ENCODE results near the gene NUMA1. TPM values are rescaled to one million over a fixed set of nuclear protein-coding genes. Genes with fewer than 3 reads are reported as not detected.

Gene NUMA1
- total and polyA plus RNA-seq, 2 of the 8 experiments (the other 6 are each of a cell fraction or from before 2014, with no cell fraction given): 101 to 107 TPM

DNA sequence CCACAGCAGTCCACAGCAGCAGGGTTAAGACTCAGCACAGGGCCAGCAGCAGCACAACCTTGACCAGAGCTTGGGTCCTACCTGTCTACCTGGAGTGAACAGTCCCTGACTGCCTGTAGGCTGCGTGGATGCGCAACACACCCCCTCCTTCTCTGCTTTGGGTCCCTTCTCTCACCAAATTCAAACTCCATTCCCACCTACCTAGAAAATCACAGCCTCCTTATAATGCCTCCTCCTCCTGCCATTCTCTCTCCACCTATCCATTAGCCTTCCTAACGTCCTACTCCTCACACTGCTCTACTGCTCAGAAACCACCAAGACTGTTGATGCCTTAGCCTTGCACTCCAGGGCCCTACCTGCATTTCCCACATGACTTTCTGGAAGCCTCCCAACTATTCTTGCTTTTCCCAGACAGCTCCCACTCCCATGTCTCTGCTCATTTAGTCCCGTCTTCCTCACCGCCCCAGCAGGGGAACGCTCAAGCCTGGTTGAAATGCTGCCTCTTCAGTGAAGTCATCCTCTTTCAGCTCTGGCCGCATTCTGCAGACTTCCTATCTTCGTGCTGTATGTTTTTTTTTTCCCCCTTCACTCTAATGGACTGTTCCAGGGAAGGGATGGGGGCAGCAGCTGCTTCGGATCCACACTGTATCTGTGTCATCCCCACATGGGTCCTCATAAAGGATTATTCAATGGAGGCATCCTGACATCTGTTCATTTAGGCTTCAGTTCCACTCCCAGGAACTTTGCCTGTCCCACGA lies 78.3 kb downstream of the NUMA1 start:
- H2BK5ac ChIP-seq (ENCODE audit: low read depth, low read length): no peak overlapping the region
- H3K9ac ChIP-seq (replicated peaks in 1 of 4; ENCODE audit: extremely low read depth in 1 of 4, low read depth in 3 of 4, low read length in 3 of 4): no peak overlapping the region
- H3K27ac ChIP-seq (ENCODE audit: low read depth, low read length): no peak overlapping the region
- H3K23me2 ChIP-seq (ENCODE audit: low read depth, low read length): no peaks in the 10 kb centered on the region
- no peaks in the 10 kb centered on the region for H3K79me2 ChIP-seq (ENCODE audit: control insufficient read depth in 1 of 2, insufficient read depth in 2 of 2, low read length in 2 of 2)
- H2AFZ ChIP-seq (ENCODE audit: low read length): no peak overlapping the region
- no peak overlapping the region for H2BK15ac ChIP-seq (ENCODE audit: low read length)
- no peak for FAIRE-seq
- no peaks in the 10 kb centered on the region for H3K4me1 ChIP-seq (replicated peaks in 1 of 4; ENCODE audit: control insufficient read depth in 3 of 4, insufficient read depth in 4 of 4, low read length in 3 of 4)
- H4K5ac ChIP-seq (ENCODE audit: insufficient read length, low read depth, low read length): no peak overlapping the region
- CTCF ChIA-PET (ENCODE audit: partially characterized antibody): interaction anchor here (0.6 to 3.6 kb wide), 3 partner anchors 13 to 45 kb away, joined by 3 to 18 read pairs (median 3); no protein-coding TSS in a partner anchor
- no peak overlapping the region for H3K4ac ChIP-seq (replicated peaks; ENCODE audit: insufficient read length, low read depth, low read length)
- no peak overlapping the region for H3K23ac ChIP-seq (ENCODE audit: insufficient read length)
- H3K4me3 ChIP-seq (ENCODE audit: extremely low read depth in 1 of 4, insufficient read depth in 2 of 4, low read depth in 3 of 4, low read length in 4 of 4): no peak overlapping the region
- H2BK20ac ChIP-seq (ENCODE audit: low read length): no peak overlapping the region
- no peak overlapping the region for H3K4me2 ChIP-seq (ENCODE audit: insufficient read depth in 1 of 2, low read depth in 2 of 2, low read length in 2 of 2)
- no peak overlapping the region for H3K14ac ChIP-seq (ENCODE audit: insufficient read length)
- H3K18ac ChIP-seq (ENCODE audit: extremely low read depth, low read length): no peak overlapping the region
- DNase-seq (ENCODE audit: low read depth in 1 of 2, low spot score in 2 of 2): no peak
- H4K8ac ChIP-seq (ENCODE audit: extremely low read depth, insufficient read depth, low read length): no peak overlapping the region
- no peaks in the 10 kb centered on the region for H3K9me3 ChIP-seq (ENCODE audit: insufficient read depth in 2 of 2, low read depth in 1 of 2, low read length in 1 of 2)
- POLR2A ChIA-PET (ENCODE audit: partially characterized antibody): interaction anchor here (0.7 to 1.5 kb wide), 5 partner anchors 8 to 77 kb away, joined by 3 to 4 read pairs (median 3); no protein-coding TSS in a partner anchor
- H2AK5ac ChIP-seq (ENCODE audit: low read depth, low read length): no peak overlapping the region
- peak; percentile 7 for TF ChIP-seq TAF7 (optimal IDR thresholded peaks at IDR 0.05; ENCODE audit: borderline replicate concordance, low read depth, low read length)
- peak in 1 of 2 experiments; percentile 52; a peak in 1 of 3 replicates for TF ChIP-seq POLR2A (IDR thresholded peaks at IDR 0.05; ENCODE audit: control extremely low read depth in 1 of 2, low read depth in 2 of 2, low read length in 2 of 2)
- TF ChIP-seq BRCA1 (IDR thresholded peaks at IDR 0.05; ENCODE audit: low read depth, low read length): no peak
- TF ChIP-seq POLR2AphosphoS5 (IDR thresholded peaks at IDR 0.05; ENCODE audit: low read depth, low read length): peak; percentile 50
- H4K20me1 ChIP-seq (replicated peaks in 1 of 2; ENCODE audit: control insufficient read depth in 1 of 2, insufficient read depth in 2 of 2, low read length in 2 of 2): peaks cover 20 to 24% of the 10 kb centered on the region in 2 experiments
- H3K56ac ChIP-seq (replicated peaks; ENCODE audit: insufficient read length, low read depth, low read length): no peak overlapping the region
- no peak overlapping the region for H4K91ac ChIP-seq (replicated peaks; ENCODE audit: insufficient read length, low read length)
- H2BK12ac ChIP-seq (ENCODE audit: low read depth, low read length): no peak overlapping the region
- H3K27me3 ChIP-seq (replicated peaks in 1 of 4; ENCODE audit: control insufficient read depth in 3 of 4, extremely low read depth in 1 of 4, insufficient read depth in 3 of 4, low read length in 3 of 4): no peaks in the 10 kb centered on the region
- H3K79me1 ChIP-seq (ENCODE audit: low read depth, low read length): no peaks in the 10 kb centered on the region
- peaks cover 25 to 55% (median 42%) of the 10 kb centered on the region in 4 experiments for H3K36me3 ChIP-seq (ENCODE audit: control insufficient read depth in 2 of 4, insufficient read depth in 4 of 4, low read length in 3 of 4)
- no peak overlapping the region for H2BK120ac ChIP-seq (replicated peaks; ENCODE audit: low read depth, low read length)
- 81% methylated on average over 10 of the region's 10 CpGs; no CpG with 5 or more reads in 1 of the 2 experiments for WGBS, 2 experiments (ENCODE audit: extremely low coverage in 1 of 2, insufficient coverage in 1 of 2, insufficient read length in 1 of 2, insufficient replicate concordance in 2 of 2, low coverage in 1 of 2, low lambda C conversion rate in 2 of 2, missing lambda C conversion rate in 1 of 2)
